HTERT RPE-1 (cell line): Measurements from ENCODE around the gene ARL4C.

Experiments
- in situ Hi-C: fragments of 300-500 bp; cut with MboI; formaldehyde crosslinking; loops from 4 replicates; pipeline ENCODE4 v1.14.3; 2020; ENCODE audit warnings: low sequenced_read_pairs

Gene ARL4C

DNA sequence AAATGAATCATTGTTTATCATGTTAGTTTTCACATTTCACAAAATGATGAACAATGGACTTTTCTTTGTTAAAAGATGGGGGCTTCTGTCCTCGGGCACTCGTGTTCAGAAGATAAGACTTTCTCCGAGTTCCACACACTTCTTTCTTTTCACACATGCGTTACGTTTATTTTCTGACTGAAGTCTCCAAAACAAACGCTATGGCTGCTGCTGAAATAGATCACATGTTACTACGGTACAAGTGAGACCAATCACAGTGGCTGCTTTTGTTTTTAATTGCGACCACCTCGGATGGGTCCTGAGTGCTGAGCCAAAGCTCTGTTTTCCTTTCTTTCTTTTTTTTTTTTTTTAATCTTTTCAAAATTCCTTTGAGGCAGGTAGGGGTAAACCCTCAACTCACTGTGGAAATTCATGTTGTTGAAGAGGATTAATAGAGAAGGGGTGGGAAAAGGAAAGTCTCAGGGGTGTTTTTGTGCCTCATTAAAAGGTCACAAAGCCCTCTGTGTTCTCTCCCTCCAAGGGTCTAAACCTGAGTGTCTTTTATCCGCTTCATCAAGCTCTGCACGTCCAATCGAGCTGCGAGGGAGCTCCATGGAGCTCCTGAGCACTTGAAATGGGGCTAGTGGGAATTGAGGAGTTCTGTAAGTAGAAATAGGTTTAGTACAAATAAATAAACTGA, 48.2 kb downstream of the ARL4C start:
- in situ Hi-C loops: no loop called here

DNA sequence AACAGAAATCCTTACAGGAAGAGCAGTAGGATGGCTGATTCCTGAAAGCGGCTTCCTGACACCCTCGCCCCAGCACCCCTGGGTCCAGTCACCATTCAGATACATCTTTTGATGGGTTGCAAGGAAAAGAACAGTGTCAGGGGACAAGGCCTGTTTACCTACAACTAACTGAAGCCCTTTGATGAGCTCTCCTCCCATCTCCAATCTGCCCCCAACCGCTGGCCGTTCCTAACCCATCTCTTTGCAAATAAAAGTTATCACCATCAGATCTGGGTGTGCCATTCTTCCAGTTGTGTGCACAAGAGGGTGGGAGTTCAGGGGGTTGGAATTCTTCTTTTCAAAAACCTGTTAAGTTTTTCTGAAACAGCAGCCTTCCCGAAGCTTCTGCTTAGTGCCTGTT, 48.9 kb downstream of the ARL4C start:
- in situ Hi-C loops: no loop called here

DNA sequence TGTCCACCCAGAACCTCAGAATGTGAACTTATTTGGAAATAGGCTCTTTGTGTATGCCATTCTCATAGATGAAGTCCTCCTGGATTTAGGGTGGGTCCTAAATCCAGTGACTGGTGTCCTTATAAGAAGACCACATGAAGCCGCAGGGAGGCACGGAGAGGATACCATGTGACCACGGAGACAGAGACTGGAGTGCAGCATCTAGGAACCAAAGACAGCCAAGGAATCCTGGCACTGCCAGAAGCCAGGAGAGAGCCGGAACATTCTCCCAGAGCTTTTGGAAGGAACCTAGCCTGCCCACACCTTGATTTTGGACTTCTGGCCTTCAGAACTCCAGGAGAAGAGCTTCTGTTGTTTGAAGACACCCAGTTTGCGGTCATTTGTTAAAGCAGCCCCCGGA, 49.7 kb downstream of the ARL4C start:
- in situ Hi-C loops: no loop called here

DNA sequence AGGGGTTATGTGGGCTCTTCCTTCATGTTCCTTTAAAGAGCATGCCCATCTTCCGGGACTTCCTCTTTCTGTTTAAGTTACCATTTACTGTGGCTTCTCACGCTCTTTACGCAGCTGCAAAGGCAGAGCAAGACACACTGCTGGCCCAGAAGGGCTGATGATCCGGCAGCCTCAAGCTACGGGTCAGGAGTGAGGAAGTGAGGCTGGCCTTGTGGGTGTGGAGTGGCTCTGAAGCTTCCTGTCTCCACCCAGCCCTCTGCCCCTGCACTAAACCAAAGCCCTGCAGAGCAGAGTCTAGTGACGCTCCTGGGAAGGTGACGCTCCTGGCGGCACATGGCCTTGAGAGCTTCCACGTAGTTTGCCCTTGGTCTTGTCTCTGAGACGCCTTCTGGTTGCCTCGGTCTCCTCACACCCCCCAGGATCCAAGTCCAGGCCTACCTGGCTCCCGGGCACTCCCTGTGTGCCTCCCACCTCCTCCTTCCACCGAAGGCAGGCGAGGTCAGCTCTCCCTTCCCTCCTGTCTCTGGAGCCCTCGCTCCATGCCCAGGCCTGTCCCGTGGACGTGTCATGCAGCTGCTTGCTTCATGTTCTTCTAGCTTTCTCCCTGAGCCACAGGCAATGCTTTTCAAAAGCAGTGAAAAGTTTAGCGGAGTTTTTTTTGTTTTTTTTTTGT, 50.3 kb downstream of the ARL4C start:
- in situ Hi-C loops: no loop called here

DNA sequence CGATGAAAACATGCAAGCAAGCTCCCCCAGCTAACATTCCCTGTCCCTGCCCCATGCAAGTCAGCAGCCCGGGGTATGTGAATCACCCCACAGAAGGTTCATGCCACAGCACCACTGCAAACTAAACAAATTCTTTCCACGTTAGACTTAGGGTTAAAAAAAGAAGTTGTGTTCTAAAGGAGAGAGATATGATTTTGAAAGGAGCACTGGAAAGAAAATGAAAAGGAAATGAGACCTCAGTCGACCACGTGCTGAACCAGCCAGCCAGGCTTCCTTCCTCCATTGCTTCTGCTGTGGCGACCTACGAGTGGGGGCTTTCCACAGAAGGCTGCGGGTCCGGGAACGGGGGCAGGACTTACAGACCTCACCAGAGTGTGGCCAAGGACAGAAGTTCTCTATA, 52.0 kb downstream of the ARL4C start:
- in situ Hi-C loops: no loop called here

DNA sequence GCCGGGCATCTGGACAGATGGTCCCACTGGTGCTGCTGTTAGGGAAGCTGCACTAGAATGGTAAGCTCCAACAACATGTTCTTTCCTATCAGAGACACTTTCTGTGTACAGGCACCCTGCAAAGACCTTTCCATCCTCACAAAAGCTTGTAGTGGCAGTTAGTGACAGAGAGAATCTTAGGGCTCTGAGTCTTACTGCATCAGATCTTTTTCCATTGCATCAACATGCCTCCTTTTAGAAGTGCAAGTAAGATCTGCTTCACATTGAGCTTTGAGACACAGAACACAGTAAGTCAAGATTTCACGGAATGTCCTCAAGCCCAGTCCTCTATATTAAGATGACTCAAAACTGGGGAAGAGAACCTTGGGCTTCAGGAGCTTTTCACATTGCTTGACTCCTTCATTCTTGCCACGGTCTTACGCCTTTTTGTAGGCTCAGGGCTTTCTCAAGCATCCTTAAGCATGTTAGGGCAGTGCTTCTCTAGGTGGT, 52.6 kb downstream of the ARL4C start:
- in situ Hi-C loops: no loop called here
